IgD-negative memory B cell (primary cell): ENCODE measurements around the gene MMP10. TPM values are rescaled to one million over a fixed set of nuclear protein-coding genes. Genes with fewer than 3 reads are reported as not detected.

Experiments
- H3K27ac Mint-ChIP-seq, 3 donors: one replicate each; pipeline ENCODE4 v1.8.0; 2020 to 2022; ENCODE audit warnings: mild to moderate bottlenecking in 3 of 3, mixed read lengths in 3 of 3, moderate library complexity in 1 of 3
- H3K27me3 Mint-ChIP-seq: one replicate; pipeline ENCODE4 v1.8.0; 2021; ENCODE audit warnings: mixed read lengths
- H3K36me3 Mint-ChIP-seq: one replicate; pipeline ENCODE4 v1.8.0; 2020; ENCODE audit warnings: mild to moderate bottlenecking, mixed read lengths
- H3K4me1 Mint-ChIP-seq, 3 donors: one replicate each; pipeline ENCODE4 v1.8.0; 2020 to 2022; ENCODE audit warnings: mixed read lengths in 3 of 3, mild to moderate bottlenecking in 1 of 3
- H3K4me3 Mint-ChIP-seq, 4 donors: one replicate each; pipeline ENCODE4 v1.8.0; 2020 to 2022; ENCODE audit warnings: mild to moderate bottlenecking in 4 of 4, mixed read lengths in 4 of 4, moderate library complexity in 3 of 4
- H3K9me3 Mint-ChIP-seq, 3 donors: one replicate each; pipeline ENCODE4 v1.8.0; 2020 to 2021; ENCODE audit warnings: mixed read lengths in 3 of 3, mild to moderate bottlenecking in 1 of 3
- polyA plus RNA-seq: library from polyadenylated mRNA; unstranded; fragments of 300-500 nt; fragmentation: Illumina TruSeq; gene quantifications from one replicate; pipeline ENCODE4 v1.2.3, GENCODE V29; 2021

MMP10 gene
- polyA plus RNA-seq, 1 donor from 2014 or later, result not detected

DNA sequence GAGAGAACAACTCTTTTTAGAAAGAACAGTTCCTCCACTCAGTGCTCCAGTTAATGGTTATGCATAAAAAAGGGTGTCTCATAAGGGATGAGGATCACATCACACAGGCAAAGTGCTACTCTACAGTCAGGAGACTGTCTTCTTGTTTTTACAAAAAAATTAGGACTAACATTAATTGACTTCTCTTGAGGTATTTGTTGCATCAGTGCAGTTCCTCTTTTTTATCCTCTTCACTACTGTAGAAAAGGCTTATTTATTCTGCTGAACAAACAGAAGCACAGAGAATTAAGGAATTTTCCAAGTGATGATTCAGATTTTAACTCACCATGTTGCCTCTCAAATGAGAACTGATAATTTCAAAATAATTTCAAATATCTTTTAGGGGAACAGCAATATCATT is 57.6 kb downstream of the MMP10 start:
- Mint-ChIP-seq H3K27me3 (peaks cover 4% of the 10 kb centered on the region), H3K9me3 (peaks cover 0 to 7% (median 3%) of the 10 kb centered on the region in 3 donors), H3K4me1 (no peaks in the 10 kb centered on the region), H3K36me3 (no peaks in the 10 kb centered on the region), H3K4me3 (no peak overlapping the region), H3K27ac (no peak overlapping the region)

Other genes with a start within 250 kb of the MMP10 start
- not detected for gene MMP7, start 249.9 kb downstream of the MMP10 start, polyA plus RNA-seq
- gene MMP20, start 155.3 kb downstream of the MMP10 start, polyA plus RNA-seq, result not detected
- gene MMP27, start 74.9 kb downstream of the MMP10 start, polyA plus RNA-seq, result not detected
- not detected for gene MMP8, start 55.7 kb downstream of the MMP10 start, polyA plus RNA-seq
- gene MMP1, start 17.5 kb upstream of the MMP10 start, polyA plus RNA-seq, result not detected
- gene MMP3, start 63.0 kb upstream of the MMP10 start, polyA plus RNA-seq, result not detected
- gene MMP12, start 94.4 kb upstream of the MMP10 start, polyA plus RNA-seq, result not detected
- not detected for gene MMP13, start 175.1 kb upstream of the MMP10 start, polyA plus RNA-seq